ENCODE measurements around the gene C1QTNF1. TPM values are rescaled to one million over a fixed set of nuclear protein-coding genes. Genes with fewer than 3 reads are reported as not detected.

The C1QTNF1 gene
- total RNA-seq, 1 donor, result 13.8 TPM

DNA sequence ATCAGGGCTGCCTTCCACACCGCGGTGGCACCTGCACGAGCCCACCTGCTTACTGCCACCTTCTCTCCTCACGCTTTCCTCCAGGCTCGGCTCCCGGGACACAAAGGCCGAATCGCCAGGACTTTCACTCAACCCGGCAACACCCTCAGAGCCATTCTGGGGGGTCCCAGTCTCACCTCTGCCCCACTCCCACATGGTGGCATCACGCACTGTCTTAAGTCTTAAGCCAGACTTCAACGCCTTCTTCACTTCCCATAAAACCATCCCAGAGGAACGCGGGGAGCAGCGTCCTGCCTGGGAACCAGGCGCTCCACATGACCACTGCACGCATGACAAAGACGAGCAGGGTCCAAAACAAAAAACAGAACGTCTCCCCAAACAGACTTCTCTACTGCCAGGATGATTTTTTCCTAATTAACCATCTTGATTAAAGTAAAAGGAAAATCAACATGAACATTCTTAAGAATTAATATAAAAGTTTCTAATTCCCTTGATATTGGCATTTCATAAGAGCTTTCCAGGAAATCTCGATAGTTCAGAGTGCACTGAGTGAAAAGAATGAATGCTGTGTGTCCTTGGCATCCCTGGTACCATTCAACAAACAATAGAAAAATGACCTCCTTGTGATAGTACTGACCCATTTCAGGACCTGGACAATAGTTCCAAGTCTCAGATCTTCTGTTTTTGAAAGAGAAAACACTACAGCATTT is 17.0 kb upstream of the C1QTNF1 start:
- H3K4me3 ChIP-seq (ENCODE audit: insufficient read depth, low read length), result no peak overlapping the region
- TF ChIP-seq CTCF (IDR thresholded peaks at IDR 0.05; ENCODE audit: extremely low read depth, low read depth, low read length), result no peak
- H4K20me1 ChIP-seq (ENCODE audit: insufficient read depth, low read length), result peaks cover 50% of the 10 kb centered on the region
- H3K9me3 ChIP-seq (ENCODE audit: low read depth, low read length), result no peaks in the 10 kb centered on the region
- H3K4me1 ChIP-seq (ENCODE audit: insufficient read depth, low read length), result peaks cover 26% of the 10 kb centered on the region
- H3K27ac ChIP-seq (ENCODE audit: low read depth, low read length), result no peak overlapping the region
- H3K79me2 ChIP-seq (ENCODE audit: insufficient read depth, low read length), result peaks cover 70% of the 10 kb centered on the region
- no peak overlapping the region for H2AFZ ChIP-seq (ENCODE audit: low read length)
- no peak overlapping the region for H3K4me2 ChIP-seq (ENCODE audit: insufficient read depth, low read length)
- no peaks in the 10 kb centered on the region for H3K27me3 ChIP-seq (ENCODE audit: insufficient read depth, low read length)
- peaks cover 2% of the 10 kb centered on the region for H3K36me3 ChIP-seq (ENCODE audit: insufficient read depth, low read length)
- peak; percentile 29 for DNase-seq (ENCODE audit: insufficient read length, low spot score, missing footprints)

GRCh38 chr17:79007504-79008381 is 16.2 kb upstream of the C1QTNF1 start:
- H3K36me3 ChIP-seq (ENCODE audit: insufficient read depth, low read length), result no peaks in the 10 kb centered on the region
- H2AFZ ChIP-seq (ENCODE audit: low read length), result no peak overlapping the region
- peaks cover 62% of the 10 kb centered on the region for H3K79me2 ChIP-seq (ENCODE audit: insufficient read depth, low read length)
- no peak for TF ChIP-seq CTCF (IDR thresholded peaks at IDR 0.05; ENCODE audit: extremely low read depth, low read depth, low read length)
- peak; percentile 68 for DNase-seq (ENCODE audit: insufficient read length, low spot score, missing footprints)
- peak overlapping the region; percentile 99 for H3K4me2 ChIP-seq (ENCODE audit: insufficient read depth, low read length)
- H3K27ac ChIP-seq (ENCODE audit: low read depth, low read length), result peak overlapping the region; percentile 83
- H4K20me1 ChIP-seq (ENCODE audit: insufficient read depth, low read length), result peaks cover 42% of the 10 kb centered on the region
- H3K27me3 ChIP-seq (ENCODE audit: insufficient read depth, low read length), result no peaks in the 10 kb centered on the region
- no peaks in the 10 kb centered on the region for H3K9me3 ChIP-seq (ENCODE audit: low read depth, low read length)
- H3K4me3 ChIP-seq (ENCODE audit: insufficient read depth, low read length), result peak overlapping the region; percentile 96
- peaks cover 30% of the 10 kb centered on the region for H3K4me1 ChIP-seq (ENCODE audit: insufficient read depth, low read length)

DNA sequence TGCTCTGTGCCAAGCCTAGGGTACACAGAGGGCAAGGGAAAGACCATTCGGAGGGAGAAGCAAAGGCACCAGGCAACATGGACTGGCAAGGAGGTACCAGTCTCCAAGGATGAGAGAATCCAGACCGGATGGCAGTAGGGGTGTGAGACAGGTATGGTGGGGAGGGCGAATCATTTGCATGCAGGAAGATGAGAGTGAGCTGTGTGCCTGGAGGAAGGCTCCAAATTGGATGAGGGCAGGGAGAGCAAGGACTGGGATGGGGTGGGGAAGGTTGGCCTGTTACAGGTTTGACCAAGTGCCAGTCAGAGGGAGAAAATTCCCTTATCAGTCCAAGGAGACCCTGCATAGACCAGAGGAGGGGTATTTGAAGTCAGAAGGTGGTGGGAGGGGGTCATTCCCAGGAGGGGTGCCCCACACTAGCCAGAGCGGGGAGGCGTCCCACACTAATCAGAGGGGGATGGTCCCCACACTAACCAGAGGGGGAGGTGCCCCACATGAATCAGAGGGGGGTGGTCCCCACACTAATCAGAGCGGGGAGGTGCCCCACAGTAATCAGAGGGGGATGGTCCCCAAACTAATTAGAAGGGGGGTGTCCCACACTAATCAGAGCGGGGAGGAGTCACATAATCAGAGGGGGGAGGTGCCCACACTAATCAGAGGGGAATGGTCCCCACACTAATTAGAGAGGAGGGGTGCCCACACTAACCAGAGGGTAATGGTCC is 15.1 kb upstream of the C1QTNF1 start:
- peak overlapping the region; percentile 83 for H3K27ac ChIP-seq (ENCODE audit: low read depth, low read length)
- H3K79me2 ChIP-seq (ENCODE audit: insufficient read depth, low read length), result peaks cover 51% of the 10 kb centered on the region
- no peaks in the 10 kb centered on the region for H3K36me3 ChIP-seq (ENCODE audit: insufficient read depth, low read length)
- H3K4me3 ChIP-seq (ENCODE audit: insufficient read depth, low read length), result peak overlapping the region; percentile 96
- peak overlapping the region; percentile 99 for H3K4me2 ChIP-seq (ENCODE audit: insufficient read depth, low read length)
- TF ChIP-seq CTCF (IDR thresholded peaks at IDR 0.05; ENCODE audit: extremely low read depth, low read depth, low read length), result no peak
- no peaks in the 10 kb centered on the region for H3K9me3 ChIP-seq (ENCODE audit: low read depth, low read length)
- H2AFZ ChIP-seq (ENCODE audit: low read length), result peak overlapping the region; percentile 68
- DNase-seq (ENCODE audit: insufficient read length, low spot score, missing footprints), result peak; percentile 84
- peaks cover 36% of the 10 kb centered on the region for H4K20me1 ChIP-seq (ENCODE audit: insufficient read depth, low read length)
- peaks cover 30% of the 10 kb centered on the region for H3K4me1 ChIP-seq (ENCODE audit: insufficient read depth, low read length)
- no peaks in the 10 kb centered on the region for H3K27me3 ChIP-seq (ENCODE audit: insufficient read depth, low read length)
